ENCODE results near the gene KLK1.

KLK1 gene

GRCh38 chr19:50797781-50798658, 25.6 kb downstream of the KLK1 start:
- TF ChIP-seq CTCF (conservative IDR thresholded peaks at IDR 0.05): no peak
- peak overlapping the region; percentile 99 for H3K27ac ChIP-seq

GRCh38 chr19:50797429-50797780, 26.2 kb downstream of the KLK1 start:
- peak overlapping the region; percentile 99 for H3K27ac ChIP-seq
- no peak for TF ChIP-seq CTCF (conservative IDR thresholded peaks at IDR 0.05)

GRCh38 chr19:50796634-50797428, 26.8 kb downstream of the KLK1 start:
- no peak for TF ChIP-seq CTCF (conservative IDR thresholded peaks at IDR 0.05)
- H3K27ac ChIP-seq: peak overlapping the region; percentile 99

GRCh38 chr19:50796128-50796633, 27.4 kb downstream of the KLK1 start:
- TF ChIP-seq CTCF (conservative IDR thresholded peaks at IDR 0.05): peak; percentile 28; the same call in 1 of the 2 replicates
- peak overlapping the region; percentile 99 for H3K27ac ChIP-seq

- peak overlapping the region; percentile 99 for H3K27ac ChIP-seq
These were observed 27.9 kb downstream of the KLK1 start for GRCh38 chr19:50795664-50796073.

GRCh38 chr19:50794876-50795663, 28.5 kb downstream of the KLK1 start:
- peak; percentile 75 for TF ChIP-seq CTCF (conservative IDR thresholded peaks at IDR 0.05)
- H3K27ac ChIP-seq: peak overlapping the region; percentile 99

More at GRCh38 chr19:50795664-50796073, 27.9 kb downstream of the KLK1 start:
- no peak for TF ChIP-seq CTCF (conservative IDR thresholded peaks at IDR 0.05)
